Left cardiac atrium (tissue), 4 donors: ENCODE measurements around the gene RBBP8NL. TPM values are rescaled to one million over a fixed set of nuclear protein-coding genes. Genes with fewer than 3 reads are reported as not detected.
"Not testable (repeated sequence)": the region's sequence is repeated elsewhere in the genome, so short reads cannot be mapped to it uniquely, and the experiment has no call there.

ENCODE experiments used
- ATAC-seq, 2 donors: fragments of 200-7000 bp; cut with Tn5 transposase; one replicate each; pipeline ENCODE4 v1.9.1; 2020; ENCODE audit warnings: mild to moderate bottlenecking in 2 of 2, moderate library complexity in 2 of 2
- DNase-seq: peaks from one replicate; pipeline ENCODE4 v3.0.0-alpha.2; 2020
- intact Hi-C, 2 donors: fragments of 100-400 bp; cut with DNase I; formaldehyde crosslinking; loops; one replicate each; pipeline versions ENCODE4 v1.14.1 to v1.15.1; 2022 to 2023
- total RNA-seq, 2 donors: library from RNA; stranded (reverse); fragmentation: NEBNext Ultra II Directional; extraction: Animal tissue kit (Norgen Biotek cat#: 25700); gene quantifications; one replicate each; pipeline ENCODE4 v1.2.1, GENCODE V29; 2021
- donor health status: DM: no; HTN: yes; CAD: no.
- donor health status: DM: no; HTN: yes; CAD: no; lungs with severe emphysema.
- donor health status: DM: yes; HTN: yes; CAD: no.
- donor health status: Dilated cardiomyopathy.

RBBP8NL gene
- total RNA-seq, 2 donors from 2014 or later, result not detected

DNA sequence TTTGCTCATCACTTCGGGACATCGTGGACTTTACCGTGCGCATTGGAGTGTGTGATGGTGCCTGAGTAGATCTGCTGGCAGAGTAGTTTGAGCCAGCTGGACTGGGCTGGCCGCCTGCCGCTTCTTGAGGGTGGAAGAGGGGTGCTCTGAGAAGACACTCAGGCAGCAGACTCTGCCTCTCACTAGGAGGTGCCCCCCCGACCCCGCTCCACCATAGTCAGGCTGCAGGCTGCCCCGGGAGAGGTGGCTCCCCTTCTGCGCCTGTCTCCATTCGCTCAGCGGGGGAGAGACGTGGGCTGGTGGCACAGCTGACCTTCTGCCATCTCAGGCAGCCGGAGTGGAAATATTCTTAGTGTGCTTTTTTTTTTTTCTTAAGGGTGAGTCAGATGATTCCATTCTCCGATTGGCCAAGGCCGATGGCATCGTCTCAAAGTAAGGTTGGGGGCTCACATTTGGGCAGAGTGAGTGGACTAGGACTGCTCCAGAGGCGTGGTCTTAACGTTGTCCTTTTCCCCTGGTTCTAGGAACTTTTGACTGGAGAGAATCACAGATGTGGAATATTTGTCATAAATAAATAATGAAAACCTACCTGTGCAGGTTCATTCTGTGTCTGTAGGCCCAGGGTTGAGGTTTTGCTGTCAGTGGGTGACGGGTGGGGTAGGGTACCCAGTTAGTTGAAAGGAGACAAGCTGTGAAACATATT lies 39.3 kb downstream of the RBBP8NL start:
- no peak for DNase-seq
- intact Hi-C loops, result no loop called here
- no peak for ATAC-seq

GRCh38 chr20:62387219-62387913 lies 40.0 kb downstream of the RBBP8NL start:
- intact Hi-C loops, result no loop called here
- ATAC-seq (no peak), DNase-seq (no peak)

DNA sequence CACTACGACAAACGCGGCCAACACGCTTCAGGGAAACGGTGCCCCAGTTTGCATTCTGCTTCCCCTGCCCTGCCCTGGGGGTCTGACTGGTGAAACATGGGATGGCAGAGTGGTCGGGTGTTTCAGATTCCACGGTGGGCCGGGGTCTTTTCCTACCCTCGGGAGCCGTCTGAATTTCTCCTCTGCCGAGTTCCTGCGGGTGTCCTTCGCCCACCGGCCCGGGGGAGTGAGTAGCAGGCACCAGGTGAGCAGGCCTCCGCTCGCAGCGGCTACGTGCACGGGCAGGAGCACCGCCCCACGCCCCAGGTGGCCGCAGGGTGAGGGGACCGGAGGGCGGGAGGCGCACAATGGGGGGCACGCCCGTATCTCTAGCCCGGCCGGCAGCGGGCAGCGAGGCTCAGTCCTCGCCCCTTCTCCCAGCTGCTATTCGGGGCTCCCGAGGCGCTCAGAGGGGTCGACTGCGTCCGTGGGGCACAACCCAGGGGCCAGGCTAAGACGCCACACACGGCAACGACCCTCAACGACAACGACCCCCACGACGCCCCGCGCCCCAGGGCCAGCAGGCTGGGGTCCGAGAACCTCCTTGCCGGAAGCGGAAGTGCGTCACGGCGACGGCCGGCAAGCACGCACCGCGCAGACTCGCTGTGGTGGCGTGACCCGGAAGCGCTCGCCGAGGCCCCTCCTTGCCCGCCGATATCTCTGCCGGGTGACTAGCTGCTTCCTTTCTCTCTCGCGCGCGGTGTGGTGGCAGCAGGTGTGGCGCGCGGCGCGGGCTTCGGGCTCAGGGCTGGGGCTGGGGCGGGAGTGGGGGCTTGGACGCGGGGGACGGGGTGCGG lies 40.7 kb downstream of the RBBP8NL start, which contains the start of gene RPS21:
TSS of gene RPS21 (plus strand) at position 721 of the 836 bp plus-strand sequence. CDS start 236 bp downstream, outside the sequence.
- DNase-seq, result peak; percentile 95
- intact Hi-C loops, result no loop called here
- peak; percentile 94 to 96 for ATAC-seq

DNA sequence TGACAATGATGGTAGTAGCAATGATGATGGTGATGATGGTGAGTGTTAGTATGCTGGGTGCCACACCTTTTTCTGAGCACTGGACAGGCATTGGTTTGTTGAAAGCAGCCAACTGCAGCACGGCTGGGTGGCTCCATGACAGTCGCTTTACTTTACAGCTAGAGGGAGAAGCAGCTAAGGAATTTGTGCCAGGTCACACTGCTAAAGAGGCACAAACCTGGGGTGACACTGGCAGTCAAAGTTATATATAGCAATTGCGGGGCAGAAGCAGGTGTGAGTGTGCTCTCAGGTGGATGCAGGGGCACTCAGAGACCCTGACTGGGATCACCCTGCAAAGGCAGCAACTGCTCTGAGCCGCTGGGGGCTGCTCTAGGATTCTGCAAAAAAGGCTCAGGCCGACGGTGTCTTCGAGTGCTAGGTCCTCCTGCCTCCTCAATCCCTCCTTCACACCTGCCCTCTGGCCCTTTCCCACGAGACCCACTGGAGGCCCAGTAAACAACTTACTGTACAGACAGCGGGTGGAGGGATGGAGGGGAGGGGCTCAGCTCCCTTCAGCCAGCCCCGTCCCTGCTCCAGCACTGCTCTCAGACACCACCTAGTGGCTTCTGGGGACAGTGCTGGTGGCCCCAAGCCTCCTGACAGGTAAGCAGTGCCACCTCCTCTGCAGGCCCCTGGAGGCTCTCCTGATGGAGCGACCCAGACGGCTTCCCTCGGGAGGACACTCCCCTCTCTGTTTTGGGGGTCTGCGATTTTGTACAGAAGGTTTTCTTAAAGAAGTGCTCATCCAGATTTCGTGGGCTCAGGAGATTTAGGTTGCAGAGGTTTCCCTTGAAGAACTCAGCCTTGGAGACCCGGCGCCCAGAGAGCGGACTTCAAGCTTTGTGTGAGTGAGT lies 44.8 kb downstream of the RBBP8NL start:
- DNase-seq (peak; percentile 75), ATAC-seq (peak; percentile 57 to 62)
- intact Hi-C loops, result loop anchor here (2.0 to 5.0 kb wide), 2 partner anchors 80 kb away; partner anchors contain the start of gene ADRM1 (in 2 of the 2)

DNA sequence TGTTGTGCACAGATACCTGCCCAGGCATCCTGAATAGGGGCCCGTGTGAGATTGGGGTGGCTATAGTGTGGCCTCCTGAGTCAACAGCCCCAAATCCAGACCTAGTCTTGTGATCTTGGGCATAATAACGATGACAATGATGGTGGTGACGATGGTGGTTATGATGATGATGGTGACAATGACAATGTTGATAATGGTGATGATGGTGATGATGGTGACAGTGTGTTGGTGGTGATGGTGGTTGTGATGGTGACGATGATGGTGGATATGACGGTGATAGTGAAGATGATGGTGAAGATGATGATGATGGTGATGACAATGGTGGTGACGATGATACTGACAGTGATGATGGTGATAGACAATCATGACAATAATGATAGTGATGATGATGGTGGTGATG lies 45.5 kb downstream of the RBBP8NL start:
- intact Hi-C loops, result loop anchor here (2.0 to 5.0 kb wide), 2 partner anchors 79 to 80 kb away; partner anchors contain the start of gene ADRM1 (in 2 of the 2)
- ATAC-seq (no peak), DNase-seq (no peak)

DNA sequence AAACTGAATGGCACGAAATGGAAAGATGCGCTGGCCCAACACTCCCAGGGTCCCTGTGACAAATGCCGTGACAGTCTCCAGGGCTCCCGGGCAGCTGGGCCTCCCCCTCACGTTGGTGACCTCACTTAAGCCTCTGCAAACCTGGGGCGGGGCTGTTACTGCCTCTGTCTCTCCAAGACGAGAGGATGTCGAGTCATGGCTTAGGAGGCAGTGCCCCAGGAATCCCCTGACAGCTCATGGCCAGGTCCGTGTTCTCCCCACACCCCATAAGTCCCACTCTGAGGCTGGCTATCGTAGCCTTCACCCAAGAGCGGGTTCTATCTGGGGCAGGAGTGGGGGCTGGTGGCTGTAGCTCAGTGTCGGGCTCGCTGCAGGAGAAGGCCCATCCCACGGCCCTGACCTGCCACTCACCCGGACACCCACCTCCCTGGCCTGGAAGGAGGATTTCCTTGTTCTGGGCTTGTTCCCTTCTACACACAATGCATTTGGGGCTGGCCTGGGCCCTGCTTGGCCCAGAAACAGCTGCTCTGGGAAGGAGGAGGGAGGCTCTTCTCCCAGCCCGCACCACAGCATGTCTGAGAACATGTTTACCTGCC lies 46.0 kb downstream of the RBBP8NL start:
- DNase-seq (no peak), ATAC-seq (peak in 1 of 2 donors; percentile 12)
- intact Hi-C loops, result loop anchor here in 1 of 2 donors (5.0 kb wide), 1 partner anchor 79 kb away; the partner anchor contains the start of gene ADRM1

GRCh38 chr20:62378215-62378614 lies 49.1 kb downstream of the RBBP8NL start:
- no peak for DNase-seq
- intact Hi-C loops, result no loop called here
- no peak for ATAC-seq

GRCh38 chr20:62377615-62378178 lies 49.6 kb downstream of the RBBP8NL start:
- peak; percentile 30 to 56 for ATAC-seq
- intact Hi-C loops, result no loop called here
- no peak for DNase-seq

DNA sequence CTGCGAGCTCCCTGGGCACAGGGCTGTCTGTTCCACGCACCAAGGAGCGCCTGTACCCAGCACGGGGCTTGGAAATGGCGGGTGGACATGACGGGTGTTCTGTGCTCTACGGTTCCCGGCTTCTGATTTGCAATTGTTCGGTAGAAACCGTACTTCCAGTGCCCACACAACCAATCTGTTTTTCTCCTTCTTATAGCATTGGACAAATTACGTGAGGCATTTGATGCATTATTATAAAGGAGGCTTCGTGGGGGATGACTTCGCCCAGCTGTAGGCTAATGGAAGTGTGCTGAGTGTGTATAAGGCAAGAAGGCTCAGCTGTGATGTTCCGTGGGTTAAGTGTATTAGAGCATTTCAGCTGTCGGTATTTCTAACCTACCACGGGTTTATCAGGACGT lies 50.3 kb downstream of the RBBP8NL start:
- intact Hi-C loops, result no loop called here
- ATAC-seq (no peak), DNase-seq (no peak)

- peak; percentile 68 for DNase-seq
- peak; percentile 78 to 80 for ATAC-seq
- intact Hi-C loops, result no loop called here
Observed at GRCh38 chr20:62376112-62377063, 51.0 kb downstream of the RBBP8NL start.

DNA sequence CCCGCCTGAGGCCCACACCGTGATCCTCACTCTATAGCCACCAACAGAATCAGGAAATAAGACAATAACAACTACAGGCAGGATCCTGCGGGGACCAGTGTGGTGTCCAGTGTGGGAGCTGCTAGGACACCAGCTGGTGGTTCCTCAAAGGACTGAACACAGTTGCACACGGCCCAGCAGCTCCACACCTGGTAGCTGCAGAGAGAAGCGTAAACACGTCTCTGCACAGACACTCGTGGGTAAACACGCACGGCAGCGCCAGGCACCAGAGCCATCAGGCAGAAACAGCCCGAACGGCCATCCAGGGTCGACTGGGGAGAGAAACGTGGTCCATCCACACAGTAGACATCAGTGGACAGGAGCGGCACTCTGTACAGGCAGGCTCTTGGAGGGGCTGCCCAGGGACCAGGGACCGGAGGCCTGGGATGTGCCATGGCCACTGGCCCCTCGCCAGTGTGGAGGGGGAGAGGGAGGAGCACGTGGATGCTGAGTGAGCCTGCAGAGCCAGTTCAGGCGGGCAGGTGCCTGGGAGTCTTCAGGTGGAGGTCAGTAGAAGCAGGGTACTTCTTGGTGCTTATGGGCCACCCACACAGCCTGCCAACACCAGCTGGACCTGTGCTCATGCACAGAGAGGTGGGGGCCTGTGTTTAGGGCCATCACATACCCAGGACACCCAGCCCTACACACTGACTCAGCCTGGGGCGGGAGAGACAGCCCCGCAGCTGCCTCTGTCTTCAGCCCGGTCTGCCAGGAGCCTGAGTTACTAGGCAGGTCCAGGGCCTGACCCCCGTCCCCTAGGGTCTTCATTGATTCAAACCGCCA lies 52.8 kb downstream of the RBBP8NL start:
- intact Hi-C loops, result no loop called here
- ATAC-seq, result no peak
- no peak for DNase-seq

DNA sequence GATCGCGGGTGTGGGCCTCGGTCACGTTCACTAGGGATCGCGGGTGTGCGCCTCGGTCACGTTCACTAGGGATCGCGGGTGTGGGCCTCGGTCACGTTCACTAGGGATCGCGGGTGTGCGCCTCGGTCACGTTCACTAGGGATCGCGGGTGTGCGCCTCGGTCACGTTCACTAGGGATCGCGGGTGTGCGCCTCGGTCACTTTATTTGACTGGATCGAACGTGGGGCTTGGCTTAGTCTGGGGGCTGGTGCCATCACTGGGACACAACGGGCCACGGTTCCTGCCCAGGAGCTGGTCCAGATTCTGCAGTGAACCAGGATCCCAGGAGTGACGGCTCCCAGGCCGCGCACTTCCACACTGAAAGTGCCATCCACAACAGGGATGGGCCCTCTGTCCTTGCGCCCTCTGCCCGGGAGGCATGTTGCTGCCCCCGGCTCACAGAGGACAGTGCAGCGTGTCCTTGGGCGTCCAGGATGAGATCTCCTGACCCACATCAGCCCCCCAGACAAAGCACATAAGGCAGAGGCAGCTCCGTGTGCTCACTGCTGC lies 53.6 kb downstream of the RBBP8NL start:
- ATAC-seq, intact Hi-C loops, DNase-seq: not testable (repeated sequence)

- intact Hi-C loops, result no loop called here
- no peak for ATAC-seq
- no peak for DNase-seq
Observed at GRCh38 chr20:62372042-62372993, 55.0 kb downstream of the RBBP8NL start.

- intact Hi-C loops, result no loop called here
Observed at GRCh38 chr20:62371588-62372041, 55.7 kb downstream of the RBBP8NL start.

More at GRCh38 chr20:62371588-62372041, 55.7 kb downstream of the RBBP8NL start:
- DNase-seq (no peak), ATAC-seq (no peak)
